ENCODE results near the gene P3H1. TPM values are rescaled to one million over a fixed set of nuclear protein-coding genes. Genes with fewer than 3 reads are reported as not detected.
A peak's percentile ranks its signal among the peaks of the same experiment; 100 is the strongest.

The P3H1 gene
- total RNA-seq, 1 donor from 2014 or later, result 123 TPM

GRCh38 chr1:42747125-42747524, 19.7 kb downstream of the P3H1 start:
- H3K36me3 Mint-ChIP-seq, result peaks cover 44% of the 10 kb centered on the region
- peaks cover 12% of the 10 kb centered on the region for H3K9me3 Mint-ChIP-seq
- H3K27ac Mint-ChIP-seq, result no peak overlapping the region
- TF ChIP-seq CTCF (IDR thresholded peaks at IDR 0.05; ENCODE audit: unreplicated experiment), result peak; percentile 44
- peaks cover 15% of the 10 kb centered on the region for H3K4me1 Mint-ChIP-seq
- DNase-seq (ENCODE audit: low spot score in 2 of 2, unreplicated experiment in 2 of 2), result peak in 1 of 2 experiments; percentile 64
- H3K27me3 Mint-ChIP-seq (ENCODE audit: low read depth), result no peaks in the 10 kb centered on the region
- H3K4me3 Mint-ChIP-seq, result no peak overlapping the region

GRCh38 chr1:42746436-42747105, 20.3 kb downstream of the P3H1 start:
- no peak for DNase-seq (ENCODE audit: low spot score in 2 of 2, unreplicated experiment in 2 of 2)
- peaks cover 38% of the 10 kb centered on the region for H3K36me3 Mint-ChIP-seq
- peaks cover 15% of the 10 kb centered on the region for H3K4me1 Mint-ChIP-seq
- H3K4me3 Mint-ChIP-seq, result no peak overlapping the region
- peaks cover 7% of the 10 kb centered on the region for H3K9me3 Mint-ChIP-seq
- no peak for TF ChIP-seq CTCF (IDR thresholded peaks at IDR 0.05; ENCODE audit: unreplicated experiment)
- H3K27me3 Mint-ChIP-seq (ENCODE audit: low read depth), result no peaks in the 10 kb centered on the region
- no peak overlapping the region for H3K27ac Mint-ChIP-seq

- H3K36me3 Mint-ChIP-seq, result peaks cover 37% of the 10 kb centered on the region
- H3K4me1 Mint-ChIP-seq, result peaks cover 17% of the 10 kb centered on the region
- DNase-seq (ENCODE audit: low spot score in 2 of 2, unreplicated experiment in 2 of 2), result no peak
- no peaks in the 10 kb centered on the region for H3K27me3 Mint-ChIP-seq (ENCODE audit: low read depth)
- H3K27ac Mint-ChIP-seq, result no peak overlapping the region
- H3K9me3 Mint-ChIP-seq, result peaks cover 5% of the 10 kb centered on the region
- H3K4me3 Mint-ChIP-seq, result no peak overlapping the region
- TF ChIP-seq CTCF (IDR thresholded peaks at IDR 0.05; ENCODE audit: unreplicated experiment), result no peak
Measured at GRCh38 chr1:42745851-42746250, 21.0 kb downstream of the P3H1 start.

- H3K4me1 Mint-ChIP-seq, result peaks cover 31% of the 10 kb centered on the region
Measured at GRCh38 chr1:42744148-42744413, 22.7 kb downstream of the P3H1 start.

GRCh38 chr1:42743317-42744147, 23.3 kb downstream of the P3H1 start:
- no peaks in the 10 kb centered on the region for H3K27me3 Mint-ChIP-seq (ENCODE audit: low read depth)
- H3K36me3 Mint-ChIP-seq, result peaks cover 19% of the 10 kb centered on the region
- H3K27ac Mint-ChIP-seq, result peak overlapping the region; percentile 27
- no peak for TF ChIP-seq CTCF (IDR thresholded peaks at IDR 0.05; ENCODE audit: unreplicated experiment)
- H3K4me3 Mint-ChIP-seq, result no peak overlapping the region
- DNase-seq (ENCODE audit: low spot score in 2 of 2, unreplicated experiment in 2 of 2), result no peak
- peaks cover 31% of the 10 kb centered on the region for H3K4me1 Mint-ChIP-seq
- no peaks in the 10 kb centered on the region for H3K9me3 Mint-ChIP-seq

More at GRCh38 chr1:42744148-42744413, 22.7 kb downstream of the P3H1 start:
- H3K27ac Mint-ChIP-seq, result no peak overlapping the region
- no peaks in the 10 kb centered on the region for H3K9me3 Mint-ChIP-seq
- no peak for TF ChIP-seq CTCF (IDR thresholded peaks at IDR 0.05; ENCODE audit: unreplicated experiment)
- no peak overlapping the region for H3K4me3 Mint-ChIP-seq
- no peak for DNase-seq (ENCODE audit: low spot score in 2 of 2, unreplicated experiment in 2 of 2)
- no peaks in the 10 kb centered on the region for H3K27me3 Mint-ChIP-seq (ENCODE audit: low read depth)
- peaks cover 24% of the 10 kb centered on the region for H3K36me3 Mint-ChIP-seq

Measured in mesothelial cell of epicardium (in vitro differentiated cells).